Activated B cell treated with CpG ODN at 0.5 μM for 24 hours (primary cell): ENCODE measurements around the gene BCL11B. TPM values are rescaled to one million over a fixed set of nuclear protein-coding genes. Genes with fewer than 3 reads are reported as not detected.

ENCODE experiments used
- ATAC-seq: fragments of 200-7000 bp; cut with Tn5 transposase; one replicate; pipeline ENCODE4 v1.10.0; 2021; ENCODE audit warnings: low read depth, mild to moderate bottlenecking, moderate library complexity
- CTCF ChIA-PET: fragments of 350-600 bp; sonication (Branson Sonifier 250); formaldehyde crosslinking; loops from one replicate; lab custom pipeline; 2021; ENCODE audit warnings: antibody characterized with exemption; lab: Charles Lee
- POLR2A ChIA-PET: fragments of 350-600 bp; sonication (Branson Sonifier 250); formaldehyde crosslinking; loops from one replicate; lab custom pipeline; 2021; ENCODE audit warnings: antibody characterized with exemption; lab: Charles Lee
- DNase-seq: peaks from one replicate; pipeline ENCODE4 v3.0.0; 2022
- H3K27ac Mint-ChIP-seq: one replicate; pipeline ENCODE4 v1.8.0; 2020; ENCODE audit warnings: mixed read lengths
- H3K27me3 Mint-ChIP-seq: one replicate; pipeline ENCODE4 v1.8.0; 2021; ENCODE audit warnings: mixed read lengths
- H3K36me3 Mint-ChIP-seq: one replicate; pipeline ENCODE4 v1.8.0; 2021; ENCODE audit warnings: low read depth, mixed read lengths
- H3K4me1 Mint-ChIP-seq: one replicate; pipeline ENCODE4 v1.8.0; 2021; ENCODE audit warnings: mixed read lengths
- H3K4me3 Mint-ChIP-seq: one replicate; pipeline ENCODE4 v1.8.0; 2020; ENCODE audit warnings: mild to moderate bottlenecking, mixed read lengths
- H3K9me3 Mint-ChIP-seq: one replicate; pipeline ENCODE4 v1.8.0; 2020; ENCODE audit warnings: mixed read lengths
- intact Hi-C: fragments of 100-400 bp; cut with micrococcal nuclease; formaldehyde crosslinking; loops from one replicate; pipeline ENCODE4 v1.15.1; 2024
- total RNA-seq: library from RNA; stranded (reverse); gene quantifications from 2 replicates; pipeline ENCODE4 v1.2.3, GENCODE V29; 2022
- TF ChIP-seq, protein P1 (sequence below): fragments of 200-600 bp; IDR thresholded peaks from one replicate; pipeline ENCODE4 v1.8.0; 2022; ENCODE audit warnings: antibody characterized with exemption, mild to moderate bottlenecking

BCL11B gene
- total RNA-seq, 1 donor from 2014 or later = 0.13 TPM

DNA sequence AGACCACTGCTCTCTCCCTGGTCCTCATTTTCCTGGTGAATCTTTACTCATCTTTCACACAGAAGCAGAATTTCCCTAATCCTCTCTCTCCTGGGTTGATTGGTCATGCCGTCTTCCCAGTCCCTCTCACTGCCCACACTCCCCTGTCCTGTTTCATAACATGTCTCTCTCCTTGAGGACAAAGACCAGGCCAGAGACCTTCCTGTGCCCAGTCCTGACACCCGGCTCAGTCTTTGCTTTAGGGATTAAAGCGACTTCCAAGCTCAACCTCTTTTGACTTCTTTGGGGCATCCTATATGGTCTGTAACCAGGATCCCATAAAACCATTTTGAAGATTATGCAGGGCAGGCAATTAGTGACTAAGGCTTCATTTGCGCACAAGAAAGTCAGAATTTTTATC lies 105.5 kb downstream of the BCL11B start:
- POLR2A ChIA-PET = no interaction called here
- no peak for ATAC-seq
- intact Hi-C loops = no loop called here
- no peaks in the 10 kb centered on the region for H3K27me3 Mint-ChIP-seq
- peaks cover 5% of the 10 kb centered on the region for H3K9me3 Mint-ChIP-seq
- no peaks in the 10 kb centered on the region for H3K36me3 Mint-ChIP-seq
- no peak overlapping the region for H3K27ac Mint-ChIP-seq
- no peaks in the 10 kb centered on the region for H3K4me1 Mint-ChIP-seq
- no peak overlapping the region for H3K4me3 Mint-ChIP-seq
- CTCF ChIA-PET = no interaction called here
- DNase-seq = no peak
- TF ChIP-seq, protein P1, sequence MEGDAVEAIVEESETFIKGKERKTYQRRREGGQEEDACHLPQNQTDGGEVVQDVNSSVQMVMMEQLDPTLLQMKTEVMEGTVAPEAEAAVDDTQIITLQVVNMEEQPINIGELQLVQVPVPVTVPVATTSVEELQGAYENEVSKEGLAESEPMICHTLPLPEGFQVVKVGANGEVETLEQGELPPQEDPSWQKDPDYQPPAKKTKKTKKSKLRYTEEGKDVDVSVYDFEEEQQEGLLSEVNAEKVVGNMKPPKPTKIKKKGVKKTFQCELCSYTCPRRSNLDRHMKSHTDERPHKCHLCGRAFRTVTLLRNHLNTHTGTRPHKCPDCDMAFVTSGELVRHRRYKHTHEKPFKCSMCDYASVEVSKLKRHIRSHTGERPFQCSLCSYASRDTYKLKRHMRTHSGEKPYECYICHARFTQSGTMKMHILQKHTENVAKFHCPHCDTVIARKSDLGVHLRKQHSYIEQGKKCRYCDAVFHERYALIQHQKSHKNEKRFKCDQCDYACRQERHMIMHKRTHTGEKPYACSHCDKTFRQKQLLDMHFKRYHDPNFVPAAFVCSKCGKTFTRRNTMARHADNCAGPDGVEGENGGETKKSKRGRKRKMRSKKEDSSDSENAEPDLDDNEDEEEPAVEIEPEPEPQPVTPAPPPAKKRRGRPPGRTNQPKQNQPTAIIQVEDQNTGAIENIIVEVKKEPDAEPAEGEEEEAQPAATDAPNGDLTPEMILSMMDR = no peak

DNA sequence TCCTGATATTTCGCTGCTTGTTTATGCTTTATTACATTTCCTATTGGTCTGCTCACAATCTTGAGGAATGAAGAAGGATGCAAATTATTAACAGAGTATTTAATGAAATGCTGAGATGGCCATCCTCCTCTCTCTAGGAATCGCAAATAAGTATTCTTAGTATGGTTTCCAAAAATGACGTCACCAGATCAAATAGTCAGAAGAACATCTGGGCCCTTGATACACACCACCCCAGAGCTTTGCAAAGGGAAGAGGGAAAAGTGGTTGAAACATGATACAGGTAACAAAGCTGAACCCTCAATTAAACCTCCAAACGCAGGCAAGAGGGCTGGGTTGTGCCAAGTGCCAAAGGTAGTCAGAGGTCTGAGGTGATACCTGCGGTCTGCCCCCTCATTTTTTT lies 107.3 kb downstream of the BCL11B start:
- Mint-ChIP-seq H3K36me3 (no peaks in the 10 kb centered on the region), H3K27me3 (no peaks in the 10 kb centered on the region), H3K27ac (no peak overlapping the region), H3K4me1 (no peaks in the 10 kb centered on the region), H3K9me3 (peaks cover 5% of the 10 kb centered on the region), H3K4me3 (no peak overlapping the region)
- TF ChIP-seq, protein P1 = no peak
- ChIA-PET CTCF (no interaction called here), POLR2A (no interaction called here)
- DNase-seq (no peak), ATAC-seq (no peak)
- intact Hi-C loops = no loop called here

DNA sequence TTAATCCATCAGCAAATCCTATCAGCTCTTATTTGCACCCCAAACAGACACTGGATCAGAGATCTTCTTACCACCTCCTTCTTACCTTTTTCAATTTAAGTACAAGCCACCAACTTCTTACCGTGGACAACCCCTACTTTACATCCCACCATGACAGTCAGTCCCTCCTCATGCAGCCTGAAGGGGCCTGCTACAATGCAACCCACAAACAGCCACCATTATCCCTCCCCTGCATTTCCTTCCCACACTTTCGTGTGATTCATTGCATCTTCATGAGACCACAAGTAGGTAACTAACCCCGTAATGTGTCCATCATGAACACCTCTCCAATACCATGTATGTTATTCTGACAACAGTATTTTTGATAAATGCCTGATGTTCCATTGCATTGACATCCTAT lies 108.6 kb downstream of the BCL11B start:
- intact Hi-C loops = no loop called here
- TF ChIP-seq, protein P1 = no peak
- Mint-ChIP-seq H3K9me3 (peaks cover 5% of the 10 kb centered on the region), H3K27me3 (no peaks in the 10 kb centered on the region), H3K4me1 (no peaks in the 10 kb centered on the region), H3K27ac (no peak overlapping the region), H3K4me3 (no peak overlapping the region), H3K36me3 (no peaks in the 10 kb centered on the region)
- CTCF ChIA-PET = no interaction called here
- ATAC-seq (no peak), DNase-seq (no peak)
- POLR2A ChIA-PET = no interaction called here

DNA sequence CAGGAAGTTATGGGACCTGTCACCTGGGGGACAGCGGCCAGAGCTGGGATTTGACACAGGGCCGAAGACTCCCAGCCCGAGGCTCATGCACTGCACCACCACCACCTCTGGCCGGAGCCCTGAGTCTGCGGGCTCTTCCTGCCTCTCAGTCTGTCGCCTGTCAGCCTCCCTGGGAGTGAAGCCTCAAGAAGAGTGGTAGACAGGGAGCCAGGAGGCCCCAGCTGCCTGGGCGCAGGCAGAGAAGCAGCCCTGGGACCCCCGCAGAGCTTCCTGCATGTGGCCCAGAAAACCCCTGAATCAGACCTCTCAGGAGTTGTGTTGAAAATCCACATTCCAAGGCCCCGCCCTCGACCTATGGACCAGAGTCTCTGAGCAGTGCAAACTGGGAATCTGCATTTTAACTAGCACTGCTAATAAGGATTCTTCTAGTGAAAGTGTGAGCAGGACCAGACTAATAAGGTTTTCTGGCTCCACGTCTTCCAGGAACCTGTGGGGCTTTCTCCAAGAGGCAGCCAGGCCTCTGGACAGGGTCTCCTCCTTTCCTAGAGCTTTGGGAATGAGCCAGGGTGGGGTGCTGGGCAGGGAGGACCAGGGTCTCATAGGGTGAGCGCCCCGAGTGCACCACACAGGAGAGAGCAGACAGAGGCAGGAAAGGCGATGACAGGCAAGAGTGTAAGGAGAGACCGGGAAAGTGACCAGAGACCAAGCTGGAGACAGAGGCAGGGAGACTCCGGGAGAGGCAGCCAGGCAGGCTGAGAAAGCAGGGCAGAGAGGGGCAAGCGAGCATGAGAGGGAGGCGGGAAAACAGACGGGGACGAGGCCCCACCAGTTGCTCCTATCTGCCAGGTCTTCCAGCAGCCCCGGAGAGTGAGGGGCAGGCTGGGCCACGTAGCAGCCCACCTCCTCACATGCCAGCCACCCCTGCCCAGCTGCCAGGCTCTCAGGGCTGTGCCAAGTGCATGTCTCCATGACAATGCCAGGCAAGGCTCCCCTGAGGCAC lies 112.4 kb downstream of the BCL11B start:
- H3K27ac Mint-ChIP-seq = no peak overlapping the region
- TF ChIP-seq, protein P1 = no peak
- H3K4me3 Mint-ChIP-seq = no peak overlapping the region
- no peaks in the 10 kb centered on the region for H3K4me1 Mint-ChIP-seq
- ATAC-seq (no peak), DNase-seq (no peak)
- peaks cover 3% of the 10 kb centered on the region for H3K9me3 Mint-ChIP-seq
- no peaks in the 10 kb centered on the region for H3K36me3 Mint-ChIP-seq
- CTCF ChIA-PET = no interaction called here
- POLR2A ChIA-PET = no interaction called here
- intact Hi-C loops = no loop called here
- H3K27me3 Mint-ChIP-seq = no peaks in the 10 kb centered on the region

DNA sequence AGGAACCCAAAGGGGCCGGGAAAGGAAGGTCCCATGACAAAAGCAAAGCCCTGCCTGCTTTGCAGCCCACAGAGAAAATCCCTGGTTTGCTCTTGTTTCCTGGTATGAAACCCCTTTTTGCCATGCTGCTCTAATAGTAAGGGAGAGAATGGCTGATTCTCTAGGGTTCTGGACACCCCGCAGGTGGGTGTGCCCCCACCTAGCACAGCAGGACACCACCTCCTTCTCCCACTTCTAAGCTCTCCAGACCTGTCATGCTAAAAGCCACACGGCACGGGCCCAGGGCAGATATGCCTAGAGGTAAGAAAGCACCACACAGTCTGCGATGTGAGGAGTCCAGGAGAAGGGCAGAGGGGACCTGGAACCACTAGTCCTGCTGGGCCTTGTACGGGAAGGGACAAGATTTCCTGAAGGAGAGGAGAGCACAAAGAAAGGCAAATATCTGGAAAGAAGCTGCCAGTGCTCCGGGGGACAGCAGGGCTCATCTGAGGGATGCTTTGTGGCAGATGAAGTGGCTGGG lies 113.3 kb downstream of the BCL11B start:
- ATAC-seq (no peak), DNase-seq (no peak)
- TF ChIP-seq, protein P1 = no peak
- Mint-ChIP-seq H3K36me3 (no peaks in the 10 kb centered on the region), H3K9me3 (peaks cover 3% of the 10 kb centered on the region), H3K27me3 (no peaks in the 10 kb centered on the region), H3K4me3 (no peak overlapping the region), H3K27ac (no peak overlapping the region), H3K4me1 (no peaks in the 10 kb centered on the region)
- POLR2A ChIA-PET = no interaction called here
- CTCF ChIA-PET = no interaction called here
- intact Hi-C loops = no loop called here
